Epithelial cell of esophagus (primary cell): ENCODE data around the gene KLB.

Experiments used
- DNase-seq: peaks from one replicate; pipeline ENCODE4 v3.0.0; 2010; ENCODE audit warnings: low read depth
- H3K4me3 ChIP-seq: 2 replicates; pipeline ENCODE4 v1.5.1; 2011; ENCODE audit warnings: mild to moderate bottlenecking, low read length, control low read depth
- CTCF ChIP-seq: IDR thresholded peaks from 2 replicates; pipeline ENCODE4 v1.5.1; 2011; ENCODE audit warnings: low read depth, mild to moderate bottlenecking, low read length, control low read depth, inconsistent platforms; ENCODE audit not compliant: insufficient read depth; ENCODE audit errors: missing control alignments

The KLB gene

GRCh38 chr4:39429476-39430334, 23.0 kb downstream of the KLB start:
- TF ChIP-seq CTCF: no peak
- H3K4me3 ChIP-seq: no peak overlapping the region
- no peak for DNase-seq

GRCh38 chr4:39433878-39434492, 27.3 kb downstream of the KLB start:
- DNase-seq: no peak
- no peak for TF ChIP-seq CTCF
- H3K4me3 ChIP-seq: no peak overlapping the region

- DNase-seq: no peak
- TF ChIP-seq CTCF: no peak
- no peak overlapping the region for H3K4me3 ChIP-seq
Observed at GRCh38 chr4:39435659-39436563, 29.2 kb downstream of the KLB start.

GRCh38 chr4:39441593-39441992, 34.9 kb downstream of the KLB start:
- DNase-seq: no peak
- no peak for TF ChIP-seq CTCF
- H3K4me3 ChIP-seq: no peak overlapping the region

- no peak overlapping the region for H3K4me3 ChIP-seq
- no peak for DNase-seq
- no peak for TF ChIP-seq CTCF
Observed at GRCh38 chr4:39442998-39443397, 36.3 kb downstream of the KLB start.

GRCh38 chr4:39446483-39446841, 39.7 kb downstream of the KLB start:
- no peak overlapping the region for H3K4me3 ChIP-seq
- DNase-seq: no peak
- TF ChIP-seq CTCF: no peak
